GM12872 (cell line): ENCODE data around the gene ATXN3L.

Experiments
- CTCF ChIP-seq: IDR thresholded peaks from 3 replicates; pipeline ENCODE4 v1.5.1; 2011; ENCODE audit warnings: low read depth, mild to moderate bottlenecking, low read length, moderate library complexity; ENCODE audit not compliant: insufficient read depth

ATXN3L gene

DNA sequence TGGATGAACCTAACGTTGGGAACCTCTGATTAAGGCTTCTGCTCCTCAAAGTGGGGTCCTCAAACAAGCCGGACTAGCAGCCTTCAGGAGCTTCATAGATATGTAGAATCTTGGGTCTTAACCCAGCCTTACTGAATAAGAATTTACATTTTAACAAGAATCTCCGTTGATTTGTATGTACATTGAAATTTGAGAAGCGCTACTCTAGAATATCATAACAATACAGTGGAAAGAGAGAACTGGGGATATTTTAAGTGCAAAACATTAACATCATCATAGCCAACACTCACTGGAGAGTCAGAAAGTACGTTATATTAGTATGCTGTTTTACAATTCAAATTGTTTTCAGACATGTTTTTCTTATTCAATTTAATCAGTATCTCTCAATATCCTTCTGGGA lies 31.2 kb downstream of the ATXN3L start:
- no peak for TF ChIP-seq CTCF

GRCh38 chrX:13287816-13288215 lies 32.0 kb downstream of the ATXN3L start:
- TF ChIP-seq CTCF, result no peak

- TF ChIP-seq CTCF, result no peak
Observed at GRCh38 chrX:13285693-13286092, 34.2 kb downstream of the ATXN3L start.

DNA sequence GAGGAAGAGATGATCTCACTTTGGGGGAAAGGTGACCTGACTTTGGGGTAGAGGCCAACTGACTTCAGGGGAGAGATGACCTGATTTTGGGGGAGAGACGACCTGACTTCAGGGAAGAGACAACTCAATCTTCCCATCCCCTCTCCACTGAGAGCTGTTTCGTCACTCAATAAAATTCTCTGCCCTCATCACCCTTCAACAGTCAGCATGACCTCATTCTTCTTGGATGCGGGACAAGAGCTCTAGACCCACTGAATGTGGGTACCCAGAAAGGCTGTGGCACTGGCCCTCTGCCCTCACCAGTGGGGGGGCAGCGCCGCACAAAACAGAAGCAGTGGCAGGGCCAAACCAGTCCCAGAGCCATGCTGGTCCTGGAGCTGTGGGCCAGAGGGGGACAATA lies 34.6 kb downstream of the ATXN3L start:
- no peak for TF ChIP-seq CTCF

- TF ChIP-seq CTCF, result no peak
Observed at GRCh38 chrX:13284570-13284969, 35.3 kb downstream of the ATXN3L start.

GRCh38 chrX:13283950-13284546 lies 35.8 kb downstream of the ATXN3L start:
- no peak for TF ChIP-seq CTCF

GRCh38 chrX:13283512-13283911 lies 36.3 kb downstream of the ATXN3L start:
- no peak for TF ChIP-seq CTCF
